HG03108 (cell line): ENCODE results near the gene GNG10.
"Not testable (repeated sequence)": the region's sequence is repeated elsewhere in the genome, so short reads cannot be mapped to it uniquely, and the experiment has no call there.

ENCODE experiments used
- ATAC-seq: cut with Tn5 transposase; IDR thresholded peaks from one replicate; pipeline ENCODE4 v1.9.1; 2021; ENCODE audit warnings: moderate library complexity; ENCODE audit not compliant: unreplicated experiment

The GNG10 gene

DNA sequence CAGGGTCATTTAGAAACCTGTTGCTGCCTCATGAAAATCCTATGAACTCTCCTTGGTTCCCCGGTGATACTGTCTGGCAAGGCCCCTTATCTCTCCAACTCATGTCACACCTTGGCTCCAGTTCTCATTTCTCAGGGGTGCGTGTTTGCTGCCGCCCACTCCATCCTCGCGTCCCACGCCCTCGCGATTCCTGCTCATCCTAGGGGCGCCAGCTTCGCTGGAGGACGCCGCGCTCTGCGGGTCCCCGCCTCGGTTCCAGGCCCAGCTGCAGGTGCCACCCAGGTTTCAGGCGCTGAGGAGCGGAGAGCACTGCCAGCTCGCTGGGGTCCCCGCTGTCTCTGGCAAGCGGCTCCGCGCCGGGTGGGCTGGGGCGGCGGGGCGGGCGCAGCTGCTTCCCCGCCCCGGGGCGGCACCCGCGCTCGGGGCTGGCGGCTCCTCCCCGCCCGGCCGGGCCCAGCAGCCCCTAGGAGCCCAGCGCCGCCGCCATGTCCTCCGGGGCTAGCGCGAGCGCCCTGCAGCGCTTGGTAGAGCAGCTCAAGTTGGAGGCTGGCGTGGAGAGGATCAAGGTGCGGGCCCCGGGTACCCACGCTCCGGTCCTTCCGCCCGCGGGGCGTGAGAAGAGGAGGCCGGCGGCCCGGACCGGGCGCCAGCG is at the start of gene GNG10:
Gene GNG10, plus strand, starts transcription at position 456 of the 652 bp plus-strand sequence. Its CDS starts 30 bp downstream, at position 486.
- ATAC-seq = peak; percentile 83

DNA sequence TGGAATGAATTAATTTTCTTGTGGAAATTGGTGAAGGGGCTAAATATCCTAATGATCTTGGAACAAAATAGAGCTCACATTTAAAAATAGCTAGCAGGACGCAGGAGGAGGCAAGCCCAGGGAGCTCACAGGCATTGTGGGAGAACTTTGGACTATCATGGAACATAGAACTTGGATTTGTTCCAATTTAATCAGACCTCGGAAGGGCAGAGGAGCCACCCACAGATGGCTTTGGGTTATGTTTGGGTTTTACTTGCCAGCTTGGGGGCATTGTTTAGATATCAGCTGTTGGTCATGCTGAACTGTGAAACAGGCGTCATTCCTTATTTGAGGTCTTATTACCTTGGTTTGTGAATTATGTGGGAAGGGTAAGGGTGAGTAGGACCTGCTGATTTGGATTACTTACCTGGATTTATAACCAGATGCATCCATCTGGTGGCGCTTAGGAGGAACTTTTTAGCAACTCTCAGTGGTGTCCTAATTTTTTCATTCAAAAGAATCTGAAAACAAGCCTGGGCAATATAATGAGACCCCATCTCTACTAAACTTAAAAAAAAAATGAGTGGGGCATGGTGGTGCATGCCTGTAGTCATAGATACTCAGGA is 47.9 kb upstream of the GNG10 start:
- no peak for ATAC-seq

DNA sequence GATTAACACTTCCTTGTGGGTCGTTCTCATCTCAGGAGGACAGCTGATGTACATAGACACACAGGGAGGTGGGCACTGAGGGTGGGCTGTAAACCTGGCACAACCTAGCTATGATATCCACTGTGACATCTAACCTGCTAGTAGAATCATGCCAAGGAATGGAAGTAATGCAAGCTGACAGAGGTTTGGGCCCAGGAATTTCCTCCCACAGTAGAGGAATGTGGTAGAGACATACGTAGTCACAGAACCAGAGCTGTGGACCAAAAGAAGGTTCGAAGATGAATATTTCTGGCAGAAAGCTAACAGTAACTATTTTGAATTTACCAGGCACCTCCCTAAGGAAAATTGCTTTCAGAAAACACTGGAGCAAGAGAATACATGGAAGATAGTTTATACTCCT is 45.5 kb upstream of the GNG10 start:
- no peak for ATAC-seq

DNA sequence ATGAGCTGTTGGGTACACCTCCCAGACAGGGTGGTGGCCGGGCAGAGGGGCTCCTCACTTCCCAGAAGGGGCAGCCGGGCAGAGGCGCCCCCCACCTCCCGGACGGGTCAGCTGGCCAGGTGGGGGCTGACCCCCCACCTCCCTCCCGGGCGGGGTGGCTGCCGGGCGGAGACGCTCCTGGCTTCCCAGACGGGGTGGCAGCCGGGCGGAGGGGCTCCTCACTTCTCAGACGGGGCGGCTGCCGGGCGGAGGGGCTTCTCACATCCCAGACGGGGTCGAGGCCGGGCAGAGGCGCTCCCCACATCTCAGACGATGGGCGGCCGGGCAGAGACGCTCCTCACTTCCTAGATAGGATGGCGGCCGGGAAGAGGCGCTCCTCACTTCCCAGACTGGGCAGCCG is 44.1 kb upstream of the GNG10 start:
- ATAC-seq = not testable (repeated sequence)

DNA sequence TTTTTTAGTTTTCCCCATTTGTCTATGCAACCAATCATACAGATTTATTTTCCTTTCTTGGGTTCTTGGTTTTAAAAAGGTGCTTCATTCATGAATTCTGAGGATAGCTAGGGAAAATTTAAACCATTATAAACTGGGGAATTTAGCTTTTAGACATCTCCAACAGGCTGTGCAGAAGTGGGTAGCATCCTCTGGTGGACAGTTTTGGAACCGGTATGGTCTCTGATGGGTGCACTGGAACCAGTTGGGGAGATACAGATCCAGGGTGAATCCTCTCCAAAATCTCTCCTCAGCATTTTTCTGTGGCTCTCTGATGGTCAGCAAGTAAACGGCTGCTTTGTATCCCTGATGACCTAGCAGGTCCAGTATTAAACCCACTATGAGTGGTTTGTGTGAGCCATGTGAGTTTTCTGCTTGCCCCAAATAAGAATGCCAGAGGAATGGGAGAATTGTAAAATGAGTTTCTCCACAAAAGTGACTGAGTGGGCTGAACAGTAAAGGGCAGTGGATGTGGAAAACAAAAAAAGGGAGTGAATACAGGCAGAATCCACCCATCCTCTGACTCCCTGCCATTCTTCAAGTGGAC is 39.4 kb upstream of the GNG10 start:
- no peak for ATAC-seq

DNA sequence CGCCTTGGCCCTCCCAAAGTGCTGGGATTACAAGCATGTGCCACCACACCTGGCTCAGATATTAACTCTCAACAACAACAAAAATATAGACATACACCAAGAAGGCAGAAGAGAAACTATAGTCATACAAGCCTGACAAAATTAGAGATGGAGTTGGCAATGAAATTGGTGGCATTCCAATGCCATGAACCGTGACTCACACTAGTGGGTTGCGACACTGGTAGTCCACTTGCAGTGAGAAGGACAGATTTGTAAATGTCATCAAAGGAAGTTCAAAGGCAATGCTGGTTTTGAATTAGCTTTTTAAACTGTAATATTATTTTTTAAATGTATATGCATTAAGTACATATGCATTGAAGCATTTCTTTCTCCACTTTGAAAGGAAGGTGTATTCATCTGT is 38.8 kb upstream of the GNG10 start:
- no peak for ATAC-seq

DNA sequence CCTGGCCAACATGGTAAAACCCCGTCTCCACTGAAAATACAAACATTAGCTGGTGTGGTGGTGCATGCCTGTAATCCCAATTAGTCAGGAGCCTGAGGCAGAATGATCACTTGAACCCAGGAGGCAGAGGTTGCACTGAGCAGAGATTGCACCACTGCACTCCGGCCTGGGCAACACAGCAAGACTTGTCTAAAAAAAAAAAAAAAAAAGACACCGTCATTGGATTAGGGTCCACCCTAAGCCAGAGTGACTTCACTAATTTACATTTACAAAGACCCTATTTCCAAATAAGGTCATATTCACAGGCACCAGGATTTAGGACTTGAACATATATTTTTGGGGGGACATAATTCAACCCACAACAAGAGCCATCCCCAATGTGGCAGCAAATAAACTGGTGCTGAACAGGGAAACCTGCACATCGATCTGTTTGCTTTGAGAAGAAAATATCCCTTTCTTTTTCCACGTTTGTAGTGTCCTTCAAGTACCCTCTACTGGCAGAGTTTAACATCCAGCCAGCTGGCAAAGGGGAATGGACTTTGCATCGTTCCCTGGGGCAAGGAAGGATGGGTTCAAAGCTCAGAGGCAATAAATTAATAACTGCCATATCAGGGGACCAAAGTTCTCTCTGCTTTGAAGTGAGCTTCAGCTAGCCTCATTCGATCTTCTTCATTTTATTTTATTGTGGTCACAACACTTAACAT is 34.0 kb upstream of the GNG10 start:
- no peak for ATAC-seq

DNA sequence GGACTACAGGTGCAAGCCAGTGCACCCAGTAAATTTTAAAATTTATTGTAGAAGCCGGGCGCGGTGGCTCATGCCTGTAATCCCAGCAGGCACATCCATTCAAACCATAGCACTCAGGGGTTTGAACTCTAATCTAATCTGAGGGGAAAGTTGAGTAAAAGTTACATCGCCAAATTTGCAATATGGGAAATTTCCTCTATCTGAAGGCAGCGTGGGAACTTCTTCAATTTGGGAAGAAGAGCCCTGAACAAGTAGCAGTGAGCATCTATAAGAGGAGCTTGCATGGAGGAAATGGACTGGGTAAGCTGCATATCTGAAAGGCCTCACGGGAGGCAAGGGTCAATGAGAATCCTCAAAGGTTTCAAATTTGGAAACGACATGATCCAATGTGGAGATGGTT is 33.0 kb upstream of the GNG10 start:
- ATAC-seq = no peak

DNA sequence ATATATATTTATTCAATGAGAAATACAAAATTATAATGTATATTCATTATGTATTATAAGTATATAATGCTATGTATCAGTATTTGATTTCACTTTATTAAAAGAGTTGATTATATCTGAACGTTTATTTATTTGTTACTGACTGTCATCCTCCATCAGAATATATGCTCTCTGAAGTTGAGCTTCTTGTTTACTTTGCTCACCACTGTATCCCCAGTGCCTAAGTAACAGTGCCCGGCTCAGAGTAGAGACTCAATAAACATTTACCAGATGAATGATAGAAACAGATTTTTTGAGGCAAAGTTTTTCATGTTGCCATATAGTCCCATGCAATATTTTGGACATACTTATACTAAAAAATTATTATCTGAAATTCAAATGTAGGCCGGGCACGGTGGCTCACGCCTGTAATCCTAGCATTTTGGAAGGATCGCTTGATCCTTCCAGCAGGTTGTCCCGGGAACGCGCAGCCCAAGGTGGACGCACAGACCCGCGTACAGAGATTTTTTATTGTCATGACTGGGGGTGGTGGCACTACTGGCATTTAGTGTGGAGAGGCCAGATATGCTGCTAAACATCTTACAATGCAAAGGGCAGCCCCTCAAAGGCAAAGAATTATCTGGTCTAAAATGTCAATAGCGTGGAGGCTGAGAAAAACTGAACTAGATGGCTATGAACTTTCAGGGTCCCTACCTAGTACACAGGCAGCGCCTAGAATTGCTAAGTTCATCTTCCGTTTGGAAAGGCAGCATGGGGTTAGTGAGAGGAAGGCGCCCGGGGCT is 31.0 kb upstream of the GNG10 start:
- ATAC-seq = peak; percentile 14

DNA sequence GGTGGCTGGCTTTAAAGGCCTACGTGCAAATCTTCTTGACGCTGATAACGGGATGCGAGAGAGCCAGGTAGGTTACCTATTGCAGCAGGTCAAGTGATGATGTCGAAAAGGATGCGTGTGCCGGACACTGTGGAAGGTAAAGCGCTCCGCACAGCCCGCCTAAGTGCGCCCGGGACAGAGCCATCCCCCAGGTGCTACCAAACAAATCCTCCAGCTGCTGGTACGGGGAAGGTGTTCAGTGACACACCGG is 30.5 kb upstream of the GNG10 start:
- ATAC-seq = no peak

DNA sequence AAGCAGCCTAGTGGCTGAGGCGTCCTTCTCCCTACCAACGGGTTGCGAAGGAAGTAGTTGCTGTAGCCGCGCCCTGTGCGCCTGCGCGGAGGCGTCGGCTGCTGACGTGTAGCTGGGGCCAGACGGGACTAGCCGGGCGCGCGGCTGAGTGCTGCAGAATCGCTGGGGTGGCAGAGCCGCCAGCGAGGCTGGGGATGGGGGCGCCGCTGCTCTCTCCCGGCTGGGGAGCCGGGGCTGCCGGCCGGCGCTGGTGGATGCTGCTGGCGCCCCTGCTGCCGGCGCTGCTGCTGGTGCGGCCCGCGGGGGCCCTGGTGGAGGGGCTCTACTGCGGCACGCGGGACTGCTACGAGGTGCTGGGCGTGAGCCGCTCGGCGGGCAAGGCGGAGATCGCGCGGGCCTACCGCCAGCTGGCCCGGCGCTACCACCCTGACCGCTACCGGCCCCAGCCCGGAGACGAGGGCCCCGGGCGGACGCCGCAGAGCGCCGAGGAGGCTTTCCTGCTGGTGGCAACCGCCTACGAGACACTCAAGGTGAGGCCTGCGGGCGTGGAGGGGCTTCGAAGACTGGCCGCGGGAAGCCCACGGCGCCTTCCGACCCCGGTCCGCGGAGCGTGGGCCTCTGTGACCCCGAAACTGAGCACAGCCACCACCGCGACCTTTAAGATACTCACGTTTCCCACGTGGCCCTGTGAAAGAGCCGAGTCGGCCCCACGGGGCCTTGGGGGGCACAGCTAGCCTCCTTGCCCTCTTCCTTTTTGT is 30.0 kb upstream of the GNG10 start, which contains the start of gene DNAJC25:
Gene DNAJC25, plus strand, starts transcription at position 121 of the 758 bp plus-strand sequence. Its CDS starts 74 bp downstream, at position 195.
- ATAC-seq = peak; percentile 98

DNA sequence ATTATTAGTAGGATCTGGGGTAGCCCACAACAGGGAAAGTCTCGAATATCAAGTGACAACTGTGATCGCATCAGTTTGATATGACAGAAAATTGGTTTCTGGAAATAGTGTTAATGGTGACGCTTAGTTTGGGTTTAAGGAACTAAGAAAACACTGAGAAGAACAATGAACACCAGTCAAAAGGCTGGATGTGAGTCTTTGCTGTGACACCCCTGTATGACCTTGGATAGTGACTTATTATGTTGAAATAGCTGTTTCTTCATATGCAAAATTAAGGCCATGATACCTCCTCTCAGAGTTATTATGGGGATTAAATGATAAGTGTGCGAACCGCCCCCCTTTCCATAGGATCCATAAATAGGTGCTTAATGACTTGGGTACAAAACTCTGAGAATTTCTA is 29.3 kb upstream of the GNG10 start:
- no peak for ATAC-seq

DNA sequence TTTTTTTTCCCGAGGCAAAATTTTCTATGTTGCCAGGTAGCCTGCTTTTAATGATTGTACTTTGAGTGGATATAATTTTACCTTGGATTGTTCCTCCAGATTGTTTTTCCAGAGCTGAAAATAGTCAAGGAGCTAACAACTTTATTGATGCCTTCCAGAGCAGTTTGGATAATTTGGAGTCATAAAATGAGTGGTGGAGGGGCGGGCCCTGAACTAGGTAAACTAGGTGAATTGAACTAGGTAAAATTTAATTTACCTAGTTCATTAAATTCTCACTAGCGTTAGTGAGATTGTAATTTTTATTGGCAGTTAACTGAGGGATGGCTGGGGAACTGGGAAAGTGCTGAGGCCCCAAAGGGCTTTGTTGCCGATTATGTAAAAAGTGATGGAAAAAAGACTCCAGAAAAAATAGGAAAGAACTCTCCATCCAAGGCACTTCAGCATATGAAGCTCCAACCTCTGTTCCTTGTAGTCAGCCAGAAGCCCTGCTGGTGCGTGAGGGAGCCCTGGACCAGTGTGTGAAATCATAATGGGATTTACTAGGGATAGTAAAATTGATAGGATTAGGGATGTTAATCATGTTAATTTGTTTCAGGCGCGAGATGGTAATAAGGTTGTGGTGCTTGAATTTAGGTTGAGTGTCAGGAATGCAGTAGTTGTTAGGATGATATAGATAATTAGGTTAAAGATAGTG is 28.6 kb upstream of the GNG10 start:
- no peak for ATAC-seq

DNA sequence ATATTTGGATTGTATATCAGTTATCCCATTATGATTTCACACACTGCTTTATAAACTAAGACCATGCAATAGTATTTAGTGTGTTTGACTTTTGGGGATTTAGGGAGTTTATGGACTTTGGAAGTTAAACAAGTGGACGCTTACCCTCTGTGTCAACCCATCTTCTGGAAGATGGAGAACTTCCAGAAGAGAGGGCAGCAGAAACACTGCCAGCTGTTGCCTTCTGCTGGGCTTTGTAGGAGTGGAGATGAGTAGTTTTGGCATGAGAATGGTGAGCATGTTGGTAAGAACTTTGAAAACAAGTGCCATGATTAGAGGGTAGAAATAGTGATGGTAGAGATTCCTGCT is 28.0 kb upstream of the GNG10 start:
- no peak for ATAC-seq

DNA sequence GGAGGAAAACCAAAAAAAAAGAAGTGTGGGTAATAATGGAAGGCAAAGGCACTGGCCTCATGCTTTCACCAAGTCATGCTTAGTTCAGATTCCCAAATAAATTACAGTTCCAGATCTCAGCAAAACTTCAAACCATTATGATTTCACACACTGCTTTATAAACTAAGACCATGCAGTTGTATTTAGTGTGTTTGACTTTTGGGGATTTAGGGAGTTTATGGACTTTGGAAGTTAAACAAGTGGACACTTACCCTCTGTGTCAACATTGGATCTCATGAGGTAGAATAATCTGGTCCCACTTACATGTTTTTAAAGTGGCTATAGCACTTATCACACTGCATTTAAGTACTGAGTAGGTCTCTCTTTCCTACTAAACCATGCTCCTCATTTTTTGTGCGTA is 26.5 kb upstream of the GNG10 start:
- no peak for ATAC-seq

DNA sequence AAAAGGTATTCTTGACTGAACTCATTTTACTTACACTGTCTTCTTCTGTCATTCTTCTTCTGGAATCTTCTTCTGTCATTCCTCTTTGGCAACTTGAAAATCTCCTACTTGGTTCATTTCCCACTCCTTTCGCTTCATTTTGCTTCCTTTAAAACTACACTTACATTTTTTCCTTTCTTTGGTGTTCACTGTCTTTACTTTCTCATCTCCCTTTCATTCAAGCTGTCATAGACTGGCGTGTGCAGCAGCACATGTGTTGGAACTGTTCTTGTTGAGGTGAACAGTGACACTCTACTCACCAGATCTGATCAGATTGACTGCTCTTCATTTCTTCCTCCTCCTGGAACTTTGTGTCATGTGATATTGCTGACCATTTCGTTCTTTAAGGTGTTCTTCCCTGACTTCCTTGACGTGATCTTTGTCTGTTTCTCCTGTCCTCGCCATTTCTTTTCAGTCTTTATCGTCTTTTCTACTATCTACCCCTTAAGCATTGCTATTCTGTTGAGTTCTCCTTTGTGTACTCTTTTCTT is 23.9 kb upstream of the GNG10 start:
- ATAC-seq = no peak

DNA sequence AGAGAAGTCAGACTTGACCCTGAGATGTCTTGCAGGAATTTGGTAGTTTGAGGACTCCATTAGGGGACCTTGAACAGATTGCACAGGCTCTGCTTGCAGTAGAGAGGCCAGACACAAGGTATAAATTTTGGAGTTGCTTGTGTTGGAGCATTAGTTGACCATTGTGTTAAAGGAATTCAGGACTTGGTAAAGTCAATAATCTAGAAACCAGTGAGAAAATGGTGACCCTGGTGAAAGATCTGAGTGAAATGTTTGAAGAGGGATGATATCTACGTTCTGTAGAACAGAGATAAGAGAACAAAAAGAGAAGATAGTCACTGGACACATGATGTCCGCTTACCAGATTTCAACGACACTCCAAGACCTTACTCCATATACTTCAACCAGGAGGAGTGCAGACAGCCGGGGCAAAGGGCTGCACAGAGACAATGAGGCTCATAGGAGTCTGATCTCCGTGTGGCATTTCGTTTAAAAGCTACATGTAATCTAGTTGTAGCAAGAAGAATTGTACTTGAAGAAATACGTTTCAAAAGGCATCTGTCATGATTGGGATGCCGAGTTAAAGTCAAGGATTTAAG is 17.1 kb upstream of the GNG10 start:
- no peak for ATAC-seq

DNA sequence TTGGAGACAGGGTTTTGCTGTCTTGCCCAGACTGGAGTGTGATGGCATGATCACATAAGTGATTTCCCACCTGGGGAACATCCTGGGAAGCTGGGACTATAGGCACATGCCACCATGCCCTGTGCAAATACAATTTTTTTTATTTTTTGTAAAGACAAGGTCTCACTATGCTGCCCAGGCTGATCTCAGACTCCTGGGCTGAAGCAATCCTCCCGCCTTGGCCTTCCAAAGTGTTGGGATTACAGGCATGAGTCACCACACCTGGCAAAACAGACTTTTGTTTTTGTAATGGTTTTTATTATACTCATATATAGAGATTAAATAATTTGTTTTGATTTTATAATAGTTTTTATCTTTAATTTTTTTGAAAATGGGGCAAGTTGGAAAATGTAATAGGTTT is 15.6 kb upstream of the GNG10 start:
- no peak for ATAC-seq

DNA sequence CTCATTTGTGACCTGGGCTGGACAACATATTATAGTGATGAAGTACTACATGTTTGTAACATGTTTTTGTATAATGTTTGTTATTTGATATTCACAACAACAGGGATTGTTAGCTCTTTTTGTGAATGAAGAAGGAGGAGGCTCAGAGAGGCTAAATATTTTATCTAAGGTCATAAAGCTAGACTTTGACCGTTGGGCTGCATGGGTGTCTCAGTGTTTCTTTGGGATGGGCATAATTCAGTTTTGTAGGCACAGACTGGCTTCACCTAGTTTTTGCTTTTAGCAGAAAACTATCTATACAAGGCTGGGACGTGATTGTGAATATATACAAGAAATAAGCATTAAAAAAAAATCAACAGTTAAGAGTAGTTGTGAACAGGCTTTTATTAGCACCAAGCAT is 15.0 kb upstream of the GNG10 start:
- no peak for ATAC-seq

DNA sequence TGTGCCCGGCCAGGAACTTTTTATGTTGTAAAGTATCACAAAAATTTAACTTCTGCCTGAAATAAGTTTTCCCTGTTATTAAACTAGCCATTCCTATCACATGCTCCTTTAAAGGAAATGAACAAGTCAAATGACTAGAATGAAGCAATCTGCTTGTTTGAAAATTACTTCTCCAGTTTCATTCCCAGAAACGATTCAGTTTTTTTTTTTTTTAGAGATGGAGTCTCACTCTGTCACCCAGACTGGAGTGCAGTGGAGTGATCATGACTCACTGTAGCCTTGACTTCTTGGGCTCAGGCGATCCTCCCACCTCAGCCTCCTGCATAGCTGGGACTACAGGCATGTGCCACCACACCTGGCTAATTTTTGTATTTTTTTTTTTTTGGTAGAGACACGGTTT is 13.3 kb upstream of the GNG10 start:
- no peak for ATAC-seq
